HG03139 (cell line): ENCODE data around the gene CLIC4.

Source experiments
- ATAC-seq: cut with Tn5 transposase; IDR thresholded peaks from one replicate; pipeline ENCODE4 v1.9.1; 2021; ENCODE audit not compliant: unreplicated experiment

Gene CLIC4

GRCh38 chr1:24855474-24855873, 110.2 kb downstream of the CLIC4 start:
- ATAC-seq, result no peak

GRCh38 chr1:24856787-24857506, 111.7 kb downstream of the CLIC4 start:
- ATAC-seq, result no peak

GRCh38 chr1:24857507-24858133, 112.4 kb downstream of the CLIC4 start:
- ATAC-seq, result no peak

GRCh38 chr1:24858277-24858676, 113.0 kb downstream of the CLIC4 start:
- ATAC-seq, result no peak

- no peak for ATAC-seq
These were observed 114.1 kb downstream of the CLIC4 start for GRCh38 chr1:24859063-24860010.

- no peak for ATAC-seq
These were observed 115.6 kb downstream of the CLIC4 start for GRCh38 chr1:24860841-24861240.

GRCh38 chr1:24861821-24862727, 116.8 kb downstream of the CLIC4 start:
- ATAC-seq, result no peak

GRCh38 chr1:24862775-24863483, 117.7 kb downstream of the CLIC4 start:
- ATAC-seq, result no peak

GRCh38 chr1:24864370-24864777, 119.1 kb downstream of the CLIC4 start:
- ATAC-seq, result no peak

GRCh38 chr1:24865168-24865567, 119.9 kb downstream of the CLIC4 start:
- no peak for ATAC-seq

GRCh38 chr1:24865587-24865986, 120.3 kb downstream of the CLIC4 start:
- no peak for ATAC-seq

GRCh38 chr1:24866211-24867083, 121.2 kb downstream of the CLIC4 start:
- no peak for ATAC-seq

GRCh38 chr1:24867084-24867870, 122.0 kb downstream of the CLIC4 start:
- no peak for ATAC-seq

- no peak for ATAC-seq
These were observed 123.0 kb downstream of the CLIC4 start for GRCh38 chr1:24868016-24868875.

- ATAC-seq, result no peak
These were observed 125.4 kb downstream of the CLIC4 start for GRCh38 chr1:24870551-24871195.

- no peak for ATAC-seq
These were observed 126.2 kb downstream of the CLIC4 start for GRCh38 chr1:24871306-24871901.
